NCI-H1694 treated with DMSO at 0.1 percent for 48 hours (cell line): Measurements from ENCODE around the gene HGFAC.

ENCODE experiments used
- DNase-seq: peaks from one replicate; lab custom pipeline; 2025; lab: John Stamatoyannopoulos, UW

The HGFAC gene

DNA sequence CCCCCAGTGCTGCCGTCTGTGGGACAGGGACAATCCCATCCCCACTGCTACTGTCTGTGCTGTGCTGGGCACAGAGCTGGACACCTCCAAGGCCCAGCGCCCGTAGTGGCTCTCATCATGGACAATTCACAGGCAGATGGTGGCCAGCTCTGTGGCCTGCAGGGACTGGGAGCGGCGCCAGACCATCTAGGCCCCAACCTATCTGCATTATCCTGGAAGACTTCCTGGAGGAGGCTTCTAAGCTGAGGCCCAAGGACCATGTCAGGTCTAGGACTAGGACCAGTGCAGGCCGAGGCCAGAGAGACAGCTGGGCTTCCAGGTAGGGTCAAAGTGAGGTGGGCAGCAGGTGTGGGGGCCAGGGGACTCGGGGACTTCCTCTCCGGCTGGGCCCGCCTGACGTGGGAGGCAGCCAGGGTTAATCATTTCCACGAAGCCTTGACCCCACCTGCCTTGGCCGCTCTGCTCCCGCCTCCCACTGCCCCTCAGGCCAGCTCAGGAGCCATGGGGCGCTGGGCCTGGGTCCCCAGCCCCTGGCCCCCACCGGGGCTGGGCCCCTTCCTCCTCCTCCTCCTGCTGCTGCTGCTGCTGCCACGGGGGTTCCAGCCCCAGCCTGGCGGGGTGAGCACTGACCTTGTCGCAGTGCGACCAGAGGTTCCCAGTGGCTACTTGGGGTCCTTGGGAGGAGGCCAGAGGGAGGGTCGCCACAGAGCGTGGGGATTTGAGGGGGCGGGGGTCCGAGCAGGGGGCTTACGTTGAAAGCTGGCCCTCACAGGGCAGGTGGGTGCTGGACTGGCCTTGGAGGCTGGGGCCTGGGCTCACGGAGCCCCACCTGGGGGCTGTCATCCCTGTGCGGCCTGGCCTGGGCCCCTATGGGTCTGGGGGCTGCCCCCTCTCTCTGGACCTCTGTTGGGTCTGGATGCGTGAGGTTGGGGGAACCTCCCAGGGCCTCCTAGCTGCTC, at the start of gene HGFAC:
TSS of gene HGFAC (plus strand) at position 468 of the 959 bp plus-strand sequence. CDS start at position 502, 34 bp downstream.
- no peak for DNase-seq

DNA sequence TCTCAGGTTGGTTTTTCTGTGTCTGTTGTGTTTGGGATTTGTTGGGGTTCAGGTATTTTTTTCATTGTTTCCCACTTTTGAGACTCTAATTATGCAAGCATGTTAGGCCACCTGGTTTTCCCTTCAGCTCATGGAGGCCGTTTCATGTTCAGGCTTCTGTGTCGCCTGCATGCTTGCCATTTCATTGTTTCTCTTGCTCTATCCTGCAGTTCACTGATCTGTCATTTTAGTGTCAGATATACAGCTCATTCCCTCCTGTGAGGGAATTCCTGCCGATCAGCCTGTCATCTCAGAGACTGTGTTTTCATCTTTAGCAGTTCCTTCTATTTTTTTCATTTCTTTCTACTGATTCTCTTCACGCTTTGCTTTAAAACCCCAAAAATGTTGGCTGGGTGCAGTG, 49.4 kb upstream of the HGFAC start:
- DNase-seq = no peak

DNA sequence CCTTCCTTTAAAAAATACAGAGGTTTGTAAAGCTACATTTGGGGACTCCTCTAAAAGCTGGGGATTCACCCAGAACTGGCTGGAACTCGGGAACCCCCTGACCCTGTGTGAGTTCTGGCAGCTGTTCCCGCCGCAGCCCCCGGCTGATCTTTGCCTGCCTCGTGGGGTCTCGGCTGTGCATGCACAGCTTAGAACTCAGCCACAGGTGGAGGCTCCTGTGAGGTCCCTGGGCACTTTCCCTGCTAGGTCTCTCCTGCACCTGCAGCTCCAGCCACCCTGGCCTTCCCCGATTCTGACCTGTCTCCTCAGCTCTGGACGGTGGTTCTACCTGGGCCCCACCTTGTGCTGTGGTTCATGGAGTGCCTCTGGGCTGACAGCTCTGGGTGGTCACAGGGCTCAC, 48.6 kb upstream of the HGFAC start:
- no peak for DNase-seq

DNA sequence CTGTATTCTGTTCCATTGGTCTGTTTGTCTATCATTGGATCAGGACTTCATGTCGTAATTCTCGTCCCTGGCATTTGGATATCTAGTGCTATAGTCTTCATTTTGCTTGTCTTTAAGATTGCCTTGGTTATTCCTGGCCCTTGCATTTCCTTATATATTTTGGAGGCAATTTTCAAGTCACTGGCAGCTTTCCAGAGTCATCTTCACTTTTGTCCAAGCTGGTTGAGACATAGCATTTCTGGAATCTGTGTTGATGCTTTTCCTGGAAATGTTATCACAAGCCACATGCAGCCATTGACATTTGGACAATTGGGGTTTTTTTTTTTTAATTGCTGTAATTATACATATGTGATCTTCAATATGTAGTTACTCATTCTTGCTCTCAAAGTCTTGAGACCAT, 45.2 kb upstream of the HGFAC start:
- no peak for DNase-seq

DNA sequence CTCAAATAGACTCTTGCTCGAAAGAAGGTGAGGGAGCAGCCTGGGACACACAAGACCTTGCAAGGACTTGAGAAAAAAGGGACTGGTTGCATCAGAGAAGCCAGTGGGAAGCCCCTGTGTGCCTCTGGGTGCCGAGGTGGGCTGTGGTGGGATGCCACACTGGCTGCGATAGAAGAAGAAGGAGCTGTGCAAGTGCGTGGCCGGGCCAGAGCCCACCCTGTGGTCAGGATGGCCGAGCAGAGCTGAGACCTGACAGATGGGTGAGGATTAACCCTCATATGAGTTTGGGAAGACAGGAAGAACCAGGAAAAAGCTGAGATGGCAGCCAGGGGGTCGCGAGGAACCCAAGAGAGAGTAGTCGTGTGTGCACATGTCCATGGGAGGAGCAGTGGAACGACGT, 44.6 kb upstream of the HGFAC start:
- no peak for DNase-seq

DNA sequence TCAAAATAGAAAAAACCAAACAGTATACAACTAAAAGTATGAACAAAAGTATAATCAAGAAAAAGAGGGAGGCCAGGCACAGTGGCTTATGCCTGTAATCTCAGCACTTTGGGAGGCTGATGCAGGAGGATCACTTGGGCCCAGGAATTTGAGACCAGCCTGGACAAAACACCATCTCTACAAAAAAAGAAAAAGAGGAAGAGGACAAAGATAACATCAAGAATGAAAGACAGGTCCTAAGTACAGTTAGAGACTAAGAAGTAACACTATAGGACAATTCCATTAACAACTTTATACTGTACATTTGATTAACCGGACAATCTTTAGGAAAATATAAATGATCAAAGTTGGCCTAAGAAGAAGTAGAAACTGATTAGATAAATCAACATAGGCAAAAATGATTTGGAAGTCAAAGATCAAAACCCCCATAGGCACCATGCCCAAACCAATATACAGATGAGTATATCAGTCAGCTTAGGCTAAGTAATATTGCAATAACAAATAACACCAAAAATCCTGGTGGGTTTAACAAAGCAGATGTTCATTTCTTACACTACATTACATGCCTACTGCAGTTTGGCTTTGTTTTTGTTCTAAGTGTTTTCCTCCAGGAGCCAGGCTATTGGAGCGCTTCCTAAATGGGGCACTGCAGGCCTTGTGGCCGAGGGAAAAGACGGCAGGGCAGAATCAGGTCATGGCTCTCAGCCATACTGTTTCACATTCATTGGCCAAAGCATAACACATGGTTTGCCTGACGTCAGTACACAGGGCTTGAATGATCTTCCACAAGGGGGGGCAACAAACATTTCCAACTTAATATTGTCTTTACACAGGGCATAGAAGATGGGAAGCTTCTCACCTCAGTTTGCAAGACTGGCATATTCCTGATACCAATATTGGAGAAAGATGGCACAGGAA, 42.2 kb upstream of the HGFAC start:
- no peak for DNase-seq

DNA sequence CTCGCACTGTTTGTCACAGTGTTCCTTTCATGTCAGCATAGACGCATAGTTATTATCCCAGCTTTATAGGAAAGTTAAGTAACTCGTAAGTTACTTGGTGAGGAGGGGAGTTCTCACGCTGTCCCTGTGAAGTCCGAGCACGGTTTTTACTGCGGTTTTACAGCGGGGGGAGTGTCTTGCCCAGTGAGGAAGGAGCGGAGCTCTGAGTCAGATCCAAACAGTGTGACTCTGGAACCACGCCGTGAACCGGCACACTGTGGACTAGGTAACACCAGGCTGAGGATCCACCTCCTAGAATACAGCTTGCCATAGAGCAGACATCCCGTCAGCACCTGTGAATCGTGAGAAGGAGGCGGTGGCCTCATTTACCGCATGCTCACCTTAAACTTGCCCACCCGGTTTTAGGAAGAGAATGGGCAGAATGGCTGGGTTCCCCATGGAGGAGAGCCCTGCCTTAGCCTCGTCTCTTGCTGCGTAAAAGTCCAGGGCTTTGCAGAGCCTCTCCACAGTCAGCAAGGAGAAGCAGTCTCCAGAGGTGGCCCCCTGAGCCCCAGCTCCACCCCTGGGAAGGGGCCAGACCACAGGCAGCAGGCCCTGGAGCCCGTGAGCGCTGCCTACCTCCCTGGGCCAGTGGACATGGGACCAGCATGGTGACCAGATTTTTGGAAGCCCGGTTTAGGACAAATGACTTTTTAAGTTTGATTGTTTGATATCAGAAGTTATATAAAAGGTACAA, 40.2 kb upstream of the HGFAC start:
- no peak for DNase-seq

DNA sequence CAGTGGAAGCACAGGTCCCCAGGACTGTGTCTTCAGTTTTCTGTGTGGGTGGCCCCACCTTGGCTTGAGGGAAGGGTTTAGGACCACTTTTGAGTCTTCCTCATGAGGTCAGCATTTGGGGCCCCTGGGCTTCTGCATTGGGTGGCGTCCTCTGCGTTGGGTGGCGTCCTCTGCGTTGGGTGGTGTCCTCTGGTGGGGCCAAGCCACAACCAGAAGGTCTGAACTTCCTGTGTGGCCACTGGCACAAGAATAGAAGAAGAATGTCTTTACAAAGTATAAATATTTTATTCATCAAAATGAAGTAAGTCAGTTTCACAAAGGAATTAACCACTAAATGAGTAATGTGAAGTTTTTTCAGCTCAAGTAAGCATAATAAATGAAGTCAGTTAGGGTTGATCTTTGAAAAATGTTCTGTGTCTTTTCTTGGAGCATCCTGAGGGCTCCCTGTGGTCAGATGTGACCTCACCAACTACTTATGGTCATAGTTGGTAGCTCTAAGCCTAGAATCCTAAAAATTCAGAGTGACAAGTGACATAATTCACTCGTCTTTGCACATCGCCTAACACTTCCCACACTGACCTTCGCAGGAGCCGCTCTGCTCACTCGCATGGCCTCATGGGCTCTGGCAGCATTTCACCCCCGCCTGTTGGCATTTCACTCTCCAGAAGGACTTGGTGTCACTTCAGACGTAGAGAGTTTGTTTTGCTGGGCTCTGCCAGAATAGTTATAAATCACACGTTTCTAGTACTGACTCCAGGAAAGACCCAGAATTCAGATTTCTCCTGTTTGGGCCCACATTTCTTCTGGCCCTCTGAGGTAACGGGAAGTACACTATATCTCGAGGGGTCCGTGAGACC, 39.0 kb upstream of the HGFAC start:
- DNase-seq = no peak

DNA sequence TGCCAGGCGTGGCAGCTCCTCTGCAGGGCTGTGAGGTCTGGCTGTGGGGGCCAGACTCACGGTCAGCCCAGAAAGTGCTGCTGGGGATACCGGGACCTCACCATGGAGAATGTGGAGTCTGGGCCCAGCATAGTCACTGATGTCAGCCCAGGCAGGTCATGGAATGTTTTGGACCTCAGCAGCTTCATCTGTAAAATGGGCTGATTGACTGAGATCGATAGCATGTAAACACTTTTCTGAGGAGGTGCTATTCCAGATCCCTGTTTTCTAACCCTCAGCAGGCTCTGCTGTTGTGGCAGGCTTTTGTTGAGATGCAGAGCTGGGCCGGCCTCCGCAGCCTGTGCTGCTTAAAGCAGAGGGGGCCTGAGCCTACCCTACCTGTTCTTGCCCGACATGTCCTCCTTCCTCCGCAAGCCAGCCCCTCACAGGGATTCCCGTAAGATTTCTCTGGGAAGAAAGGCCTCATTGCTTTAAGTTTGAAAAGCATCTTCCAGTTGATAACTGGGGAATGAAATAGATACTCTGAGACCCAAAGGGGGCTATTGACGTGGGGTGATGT, 38.3 kb upstream of the HGFAC start:
- no peak for DNase-seq

DNA sequence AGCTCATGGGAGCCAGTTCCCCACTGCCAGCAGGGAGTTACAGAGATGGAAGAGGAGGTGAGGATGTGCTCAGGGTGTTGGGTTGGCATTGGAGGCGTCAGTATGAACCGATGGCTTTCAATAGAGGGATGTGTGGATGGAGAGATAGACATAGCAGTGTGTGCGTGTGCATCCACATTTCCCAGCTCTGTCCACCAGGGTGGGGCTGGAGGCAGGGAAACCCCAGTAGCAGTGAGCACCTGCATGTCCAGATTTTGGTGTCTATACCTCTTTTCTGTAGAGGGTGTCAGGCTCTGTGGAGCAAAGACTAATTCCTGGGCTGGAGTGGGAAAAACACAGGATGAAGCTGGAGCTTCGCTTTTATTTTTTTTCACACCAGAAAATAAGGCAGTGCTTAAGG, 37.2 kb upstream of the HGFAC start:
- no peak for DNase-seq

DNA sequence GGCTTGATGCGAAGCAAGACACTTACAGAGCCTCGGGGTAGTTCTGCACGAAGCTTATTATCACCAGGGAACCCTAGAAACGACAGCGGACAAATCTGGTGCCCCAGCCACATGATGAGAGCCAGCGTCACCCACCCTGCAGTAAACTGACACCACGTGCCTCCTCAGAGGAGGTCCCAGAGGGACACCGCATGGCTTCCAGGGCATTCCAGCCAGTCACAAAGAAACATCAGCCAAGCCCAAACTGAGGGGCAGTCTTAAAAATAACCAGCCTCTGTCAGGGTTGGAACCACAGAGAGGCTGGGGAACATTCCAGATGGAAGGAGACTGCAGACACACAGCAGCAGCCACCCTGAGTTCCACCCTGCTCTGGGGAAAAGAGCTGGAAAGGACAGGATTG, 36.6 kb upstream of the HGFAC start:
- no peak for DNase-seq

DNA sequence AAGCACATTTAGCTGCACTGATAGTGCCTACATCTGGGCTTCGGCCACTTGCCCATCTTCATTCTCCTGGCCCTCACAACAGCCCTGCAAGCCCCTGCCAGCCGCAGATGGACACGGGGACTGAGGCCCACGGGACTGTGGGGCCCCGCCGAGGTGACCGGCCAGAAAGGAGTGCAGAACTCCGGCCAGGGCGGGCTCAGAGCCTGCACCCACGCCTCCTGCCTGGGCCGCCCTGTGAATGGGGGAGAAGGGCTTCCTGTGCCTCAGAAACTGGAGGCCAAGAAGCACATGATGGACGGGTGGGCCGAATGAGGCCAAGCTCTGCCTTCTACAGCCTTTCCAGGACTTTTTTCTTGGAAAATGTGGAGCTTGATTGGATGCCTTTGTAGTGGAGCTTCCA, 35.7 kb upstream of the HGFAC start:
- no peak for DNase-seq

DNA sequence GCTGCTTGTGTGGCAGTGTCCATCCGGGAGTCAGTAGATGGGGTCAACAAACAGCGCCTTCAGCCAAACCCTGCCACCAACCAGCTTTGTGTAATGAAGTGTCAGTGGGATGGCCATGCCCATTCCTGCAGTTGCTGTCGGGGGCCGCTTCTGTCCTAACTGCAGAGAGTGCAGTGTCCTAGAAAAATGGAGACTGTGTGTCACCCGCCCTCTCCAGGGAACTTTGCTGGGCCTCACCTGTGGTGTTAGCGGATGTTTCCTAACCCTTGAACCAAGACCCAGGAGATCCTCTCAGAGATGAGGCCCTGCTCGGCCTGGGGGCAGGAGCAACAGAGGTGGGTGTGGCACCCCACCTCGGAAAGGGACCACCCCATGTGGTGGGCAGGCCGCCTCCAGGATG, 35.3 kb upstream of the HGFAC start:
- DNase-seq = no peak

DNA sequence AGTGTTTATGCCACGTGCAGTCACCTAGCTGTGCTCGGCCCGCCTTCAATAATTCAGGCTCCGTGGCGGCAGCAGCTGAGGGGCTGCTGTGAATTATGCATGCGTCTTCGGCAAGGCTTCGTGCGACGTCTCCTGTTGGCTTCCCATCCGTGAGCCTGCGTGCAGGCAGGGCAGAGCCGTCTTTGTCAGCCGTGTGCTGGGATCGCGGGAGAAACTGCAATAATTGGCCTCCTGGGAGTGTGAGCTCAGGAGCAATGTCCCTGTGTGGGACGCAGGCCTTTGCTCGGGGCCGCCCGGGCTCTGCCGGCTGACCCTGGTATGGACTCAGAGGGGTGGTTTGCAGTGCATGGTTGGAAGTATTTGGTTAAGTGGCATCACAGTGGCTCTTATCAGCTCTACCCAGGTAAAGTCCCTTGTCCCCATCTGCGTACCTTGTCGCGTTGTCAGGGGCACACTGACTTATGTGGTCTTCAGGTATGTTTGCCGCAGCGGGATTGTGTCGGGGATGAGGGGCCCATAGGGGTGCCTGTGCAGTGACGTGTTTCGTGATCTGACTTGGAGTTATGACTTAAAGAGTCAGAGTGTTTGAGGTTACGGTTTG, 34.5 kb upstream of the HGFAC start:
- no peak for DNase-seq

DNA sequence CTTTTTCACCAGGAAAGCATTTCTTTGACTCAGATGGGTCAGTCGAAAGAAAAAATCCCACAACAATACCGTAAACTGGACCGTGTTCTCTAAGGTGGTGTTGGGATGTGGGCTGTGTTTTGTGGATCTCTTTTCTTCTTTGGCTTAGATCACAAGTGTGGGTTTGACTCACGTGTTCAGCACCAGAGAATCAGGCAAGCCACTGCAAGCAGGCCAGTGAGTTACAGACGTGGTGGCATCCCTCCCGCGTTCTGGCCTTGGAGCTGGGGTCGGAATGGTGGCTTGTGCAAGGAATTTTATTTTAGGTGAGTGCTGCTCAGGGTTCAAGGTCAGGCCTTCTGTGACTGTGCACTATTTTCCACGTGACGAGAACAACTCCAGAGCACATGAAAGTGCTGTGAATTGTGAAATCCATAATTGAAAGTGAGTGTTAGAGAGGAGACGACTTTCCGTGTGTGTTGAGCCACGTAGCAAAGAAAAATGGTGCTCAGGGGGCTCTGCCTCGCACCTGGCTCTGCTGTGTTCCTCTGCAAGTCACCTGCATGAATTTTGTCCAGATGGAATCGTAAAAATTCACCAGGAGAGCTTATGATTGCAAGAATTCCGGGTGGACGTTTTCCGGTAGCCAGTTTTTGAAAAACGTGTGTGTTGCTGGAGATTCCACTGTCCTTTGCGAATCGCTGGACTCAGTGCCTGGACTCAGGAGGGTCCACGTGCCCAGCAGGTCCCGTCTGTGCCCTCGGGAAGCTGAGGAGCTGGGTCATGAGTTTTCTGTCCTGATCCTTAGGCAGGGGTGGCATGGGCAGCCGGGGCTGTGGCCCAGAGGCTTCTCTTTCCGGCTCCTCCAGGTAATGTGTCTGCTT, 33.6 kb upstream of the HGFAC start:
- no peak for DNase-seq

DNA sequence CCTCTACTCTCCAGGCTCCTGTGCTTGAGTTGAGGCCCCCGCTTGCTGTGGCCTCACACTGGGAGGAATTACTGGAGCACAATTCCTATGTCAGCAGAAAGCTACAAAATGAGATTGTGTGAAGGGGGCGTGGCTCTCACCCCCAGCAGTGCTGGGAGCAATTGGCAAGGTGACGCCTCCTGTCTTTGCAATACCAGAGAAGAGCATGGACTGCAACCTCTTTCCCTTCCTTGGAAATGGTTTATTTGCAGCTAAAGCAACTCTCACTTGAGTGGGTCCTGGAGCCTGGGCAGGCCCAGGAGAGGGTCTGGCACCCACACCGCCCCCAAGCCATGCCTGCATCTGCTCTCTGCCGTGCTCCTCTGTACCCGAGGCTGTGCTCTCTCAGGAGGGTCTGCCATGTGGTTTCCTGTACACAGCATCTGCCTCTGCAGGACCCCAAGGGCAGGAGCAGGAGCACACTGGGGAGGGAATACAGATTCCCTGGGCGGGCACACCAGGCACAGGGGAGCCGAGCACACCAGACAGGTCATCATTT, 32.9 kb upstream of the HGFAC start:
- no peak for DNase-seq

DNA sequence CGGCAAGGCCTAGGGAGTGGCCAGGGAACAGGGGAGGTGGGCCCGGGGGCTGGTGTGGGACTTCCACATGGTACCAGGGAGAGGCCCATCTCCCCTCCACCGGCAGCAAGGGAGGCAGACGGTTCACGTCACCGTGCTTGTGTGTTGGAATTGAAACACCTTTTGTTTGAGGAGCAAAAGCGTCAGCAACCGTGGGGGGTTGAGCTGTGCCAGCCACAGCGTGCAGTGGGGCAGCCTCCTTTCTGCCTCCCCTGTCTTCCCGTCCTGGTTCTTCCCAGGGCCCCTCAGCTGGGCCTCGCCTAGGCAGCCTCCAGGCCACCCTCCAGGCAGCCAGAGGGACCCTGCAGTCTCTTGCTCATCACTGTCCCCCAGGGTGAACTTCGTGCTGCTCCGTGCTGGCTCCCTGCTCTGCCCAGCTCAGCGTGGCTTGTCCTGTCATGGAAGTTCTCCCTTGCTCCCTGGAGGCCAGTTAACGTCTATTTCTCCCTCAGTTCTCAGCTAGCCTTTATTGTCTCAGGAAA, 32.1 kb upstream of the HGFAC start:
- DNase-seq = no peak

DNA sequence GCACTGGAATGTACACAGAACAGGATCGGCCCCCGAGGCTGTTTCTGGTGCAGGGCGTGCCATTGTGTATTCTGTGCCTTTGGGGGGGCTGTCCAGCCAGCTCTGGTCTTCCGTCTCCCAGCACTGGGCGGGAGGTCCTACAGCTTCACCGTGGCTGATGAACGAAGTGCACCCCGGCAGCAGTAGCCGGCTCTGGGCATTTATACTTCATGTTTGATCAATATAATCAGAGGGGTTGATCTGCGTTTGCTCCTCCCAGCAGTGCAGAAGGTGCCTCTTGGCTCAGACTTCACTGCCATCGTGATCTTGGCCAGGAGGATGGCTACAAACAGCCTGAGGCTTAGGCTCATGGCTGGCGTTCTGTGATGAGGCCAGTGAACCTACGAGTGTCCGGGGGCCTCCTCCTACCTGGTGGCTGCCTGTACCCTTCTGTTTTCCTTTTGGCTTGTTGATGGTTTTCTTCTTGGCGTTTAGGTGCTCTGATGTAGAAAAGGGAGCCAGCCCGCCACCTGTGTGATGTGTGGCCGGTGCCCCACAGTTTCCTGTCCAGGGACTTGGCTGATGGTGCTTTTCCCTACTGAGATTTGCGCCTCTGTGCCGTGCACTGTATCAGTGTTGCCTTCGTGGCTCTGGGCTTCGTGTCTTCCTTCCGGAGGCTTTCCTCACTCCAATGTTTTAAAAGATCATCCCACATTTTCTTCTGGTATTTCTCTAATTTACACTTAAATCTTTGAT, 31.2 kb upstream of the HGFAC start:
- no peak for DNase-seq
